H1 (cell line): ENCODE results near the gene C3orf52. TPM values are rescaled to one million over a fixed set of nuclear protein-coding genes. Genes with fewer than 3 reads are reported as not detected.

Experiments used
- CTCF ChIA-PET: fragments of 300-600 bp; sonication (Branson Sonifier 250); formaldehyde crosslinking; loops from one replicate; lab custom pipeline; 2021; ENCODE audit not compliant: partially characterized antibody; lab: Charles Lee
- POLR2A ChIA-PET: fragments of 300-600 bp; sonication (Branson Sonifier 250); formaldehyde crosslinking; loops from one replicate; lab custom pipeline; 2021; ENCODE audit warnings: inconsistent platforms; ENCODE audit not compliant: partially characterized antibody; lab: Charles Lee
- DNase-seq, 2 experiments: peaks; one replicate each; pipeline versions ENCODE4 v3.0.0 to v3.0.0-alpha.2; 2010 to 2022; ENCODE audit warnings: low spot score in 2 of 2, low read depth in 1 of 2, mixed read lengths in 1 of 2
- FAIRE-seq: peaks from 2 replicates; lab custom pipeline; 2011; peaks lifted over from hg19 to GRCh38; lab: Jason Lieb, UNC
- H2AFZ ChIP-seq: 2 replicates; pipeline ENCODE4 v1.8.1; 2012; ENCODE audit warnings: low read length, inconsistent platforms
- H2AK5ac ChIP-seq: 2 replicates; pipeline ENCODE4 v1.6.1; 2013; ENCODE audit warnings: low read depth, low read length
- H2BK120ac ChIP-seq: replicated peaks from 2 replicates; pipeline ENCODE3; 2013; ENCODE audit warnings: low read depth, low read length, inconsistent platforms
- H2BK12ac ChIP-seq: 2 replicates; pipeline ENCODE4 v1.6.1; 2013; ENCODE audit warnings: low read depth, low read length
- H2BK15ac ChIP-seq: 2 replicates; pipeline ENCODE4 v1.6.1; 2013; ENCODE audit warnings: low read length
- H2BK20ac ChIP-seq: 2 replicates; pipeline ENCODE4 v1.6.1; 2013; ENCODE audit warnings: low read length
- H2BK5ac ChIP-seq: 2 replicates; pipeline ENCODE4 v1.6.1; 2013; ENCODE audit warnings: low read depth, low read length
- H3K14ac ChIP-seq: 2 replicates; pipeline ENCODE4 v1.6.1; 2013; ENCODE audit warnings: inconsistent platforms; ENCODE audit not compliant: insufficient read length
- H3K18ac ChIP-seq: 2 replicates; pipeline ENCODE4 v1.6.1; 2013; ENCODE audit warnings: low read length; ENCODE audit errors: extremely low read depth
- H3K23ac ChIP-seq: 2 replicates; pipeline ENCODE4 v1.6.1; 2013; ENCODE audit warnings: inconsistent platforms; ENCODE audit not compliant: insufficient read length
- H3K23me2 ChIP-seq: 2 replicates; pipeline ENCODE4 v1.6.1; 2013; ENCODE audit warnings: low read depth, low read length
- H3K27ac ChIP-seq: 2 replicates; pipeline ENCODE4 v1.6.1; 2011; ENCODE audit warnings: low read depth, low read length, inconsistent platforms
- H3K27me3 ChIP-seq, 4 experiments: replicated peaks in 1 of 4; 1 replicate in 1 of 4; 2 replicates in 3 of 4; pipeline versions ENCODE4 v1.6.1 to v1.8.1; 2011 to 2013; ENCODE audit warnings: low read length in 3 of 4, mild to moderate bottlenecking in 3 of 4, inconsistent platforms in 2 of 4, mixed read lengths in 2 of 4, moderate library complexity in 1 of 4; ENCODE audit not compliant: control insufficient read depth in 3 of 4, insufficient read depth in 3 of 4; ENCODE audit errors: extremely low read depth in 1 of 4
- H3K36me3 ChIP-seq, 4 experiments: 2 replicates each; pipeline versions ENCODE4 v1.6.1 to v1.8.1; 2011 to 2013; ENCODE audit warnings: mild to moderate bottlenecking in 4 of 4, low read length in 3 of 4, moderate library complexity in 2 of 4, control low read depth in 1 of 4, inconsistent platforms in 1 of 4; ENCODE audit not compliant: insufficient read depth in 4 of 4, control insufficient read depth in 2 of 4
- H3K4ac ChIP-seq: replicated peaks from 2 replicates; pipeline ENCODE3; 2013; ENCODE audit warnings: low read length, low read depth, mixed read lengths, inconsistent platforms; ENCODE audit not compliant: insufficient read length
- H3K4me1 ChIP-seq, 4 experiments: replicated peaks in 1 of 4; 1 replicate in 1 of 4; 2 replicates in 3 of 4; pipeline versions ENCODE4 v1.6.1 to v1.8.1; 2011 to 2013; ENCODE audit warnings: low read length in 3 of 4, inconsistent platforms in 2 of 4, mixed read lengths in 1 of 4; ENCODE audit not compliant: insufficient read depth in 4 of 4, control insufficient read depth in 3 of 4
- H3K4me2 ChIP-seq, 2 experiments: 2 replicates each; pipeline versions ENCODE4 v1.6.1 to v1.8.1; 2011 to 2013; ENCODE audit warnings: low read depth in 2 of 2, low read length in 2 of 2, control low read depth in 1 of 2, inconsistent platforms in 1 of 2, mild to moderate bottlenecking in 1 of 2; ENCODE audit not compliant: insufficient read depth in 1 of 2
- H3K4me3 ChIP-seq, 4 experiments: fragments of 200-600, 300-600 bp in 1 of 4; sonication (generic), shearing (Covaris generic), sonication (Bioruptor Twin) in 1 of 4; 2 replicates each; pipeline versions ENCODE4 v1.5.1 to v1.8.1; 2011 to 2016; ENCODE audit warnings: low read length in 4 of 4, low read depth in 3 of 4, control low read depth in 2 of 4, inconsistent platforms in 2 of 4, mild to moderate bottlenecking in 2 of 4, mixed read lengths in 1 of 4, moderate library complexity in 1 of 4; ENCODE audit not compliant: insufficient read depth in 2 of 4; ENCODE audit errors: extremely low read depth in 1 of 4
- H3K56ac ChIP-seq: replicated peaks from 2 replicates; pipeline ENCODE3; 2013; ENCODE audit warnings: low read depth, mild to moderate bottlenecking, mixed read lengths, low read length, inconsistent platforms; ENCODE audit not compliant: insufficient read length
- H3K79me1 ChIP-seq: 2 replicates; pipeline ENCODE4 v1.6.1; 2013; ENCODE audit warnings: low read depth, low read length, control low read depth
- H3K79me2 ChIP-seq, 2 experiments: 2 replicates each; pipeline versions ENCODE4 v1.6.1 to v1.8.1; 2012 to 2013; ENCODE audit warnings: low read length in 2 of 2, mild to moderate bottlenecking in 2 of 2, inconsistent platforms in 1 of 2; ENCODE audit not compliant: insufficient read depth in 2 of 2, control insufficient read depth in 1 of 2
- H3K9ac ChIP-seq, 4 experiments: replicated peaks in 1 of 4; 1 replicate in 1 of 4; 2 replicates in 3 of 4; pipeline versions ENCODE4 v1.6.1 to v1.8.1; 2011 to 2013; ENCODE audit warnings: low read depth in 3 of 4, low read length in 3 of 4, control low read depth in 2 of 4, mild to moderate bottlenecking in 2 of 4, moderate library complexity in 2 of 4, inconsistent platforms in 1 of 4; ENCODE audit errors: extremely low read depth in 1 of 4
- H3K9me3 ChIP-seq, 2 experiments: 2 replicates each; pipeline versions ENCODE4 v1.6.1 to v1.8.1; 2012 to 2013; ENCODE audit warnings: mild to moderate bottlenecking in 2 of 2, moderate library complexity in 2 of 2, control low read depth in 1 of 2, inconsistent platforms in 1 of 2, low read depth in 1 of 2, low read length in 1 of 2, mixed read lengths in 1 of 2; ENCODE audit not compliant: insufficient read depth in 2 of 2
- H4K20me1 ChIP-seq, 2 experiments: replicated peaks in 1 of 2; 2 replicates each; pipeline versions ENCODE3 to v1.8.1; 2011 to 2013; ENCODE audit warnings: inconsistent platforms in 2 of 2, low read length in 2 of 2, mild to moderate bottlenecking in 1 of 2; ENCODE audit not compliant: insufficient read depth in 2 of 2, control insufficient read depth in 1 of 2
- H4K5ac ChIP-seq: 2 replicates; pipeline ENCODE4 v1.6.1; 2013; ENCODE audit warnings: low read length, low read depth, mixed read lengths, inconsistent platforms; ENCODE audit not compliant: insufficient read length
- H4K8ac ChIP-seq: 2 replicates; pipeline ENCODE4 v1.8.0; 2013; ENCODE audit warnings: mild to moderate bottlenecking, moderate library complexity, low read length, inconsistent platforms; ENCODE audit not compliant: insufficient read depth; ENCODE audit errors: extremely low read depth
- H4K91ac ChIP-seq: replicated peaks from 2 replicates; pipeline ENCODE3; 2013; ENCODE audit warnings: low read length, mixed read lengths, inconsistent platforms; ENCODE audit not compliant: insufficient read length
- CREB1 ChIP-seq: IDR thresholded peaks from 2 replicates; pipeline ENCODE4 v1.6.1; 2012; ENCODE audit warnings: inconsistent platforms
- PHF8 ChIP-seq: fragments of 200-600 bp; sonication (generic); conservative IDR thresholded peaks from 2 replicates; pipeline ENCODE4 v1.7.1; 2012; ENCODE audit warnings: low read depth, mild to moderate bottlenecking, inconsistent platforms, low read length, moderate library complexity
- SIRT6 ChIP-seq: IDR thresholded peaks from one replicate; pipeline ENCODE4 v1.7.1; 2012; ENCODE audit warnings: low read length, inconsistent platforms
- WGBS, 2 experiments: shearing (Covaris generic) in 1 of 2; methylation state at CpG; one replicate each; pipeline versions ENCODE4 v1.1.6 to v1.1.7; 2013 to 2015; ENCODE audit warnings: low lambda C conversion rate in 2 of 2, mixed read lengths in 2 of 2, inconsistent platforms in 1 of 2, low coverage in 1 of 2, missing lambda C conversion rate in 1 of 2; ENCODE audit not compliant: insufficient replicate concordance in 2 of 2, insufficient coverage in 1 of 2, insufficient read length in 1 of 2; ENCODE audit errors: extremely low coverage in 1 of 2, missing lambda C conversion rate in 1 of 2; 5-methylcytosine and 5-hydroxymethylcytosine counted together
- polyA plus RNA-seq, 7 experiments: library from polyadenylated mRNA; depleted of rRNA in 3 of 7; stranded (reverse) in 5 of 7; unstranded in 2 of 7; fragments of >200 nt in 5 of 7; fragments of 200-250 nt in 2 of 7; gene quantifications; 1 replicate in 5 of 7; 2 replicates in 1 of 7; 4 replicates in 1 of 7; pipeline versions ENCODE4 v1.2.1 to v1.2.3, GENCODE V29; 2011 to 2013; ENCODE audit warnings: missing spikeins in 2 of 7, mixed read lengths in 2 of 7
- total RNA-seq: library from RNA; stranded (reverse); fragmentation: NEBNext Ultra II Directional; extraction: Animal tissue kit (Norgen Biotek cat#: 25700); gene quantifications from 2 replicates; pipeline ENCODE4 v1.2.1, GENCODE V29; 2021

Gene C3orf52
- total and polyA plus RNA-seq, 2 of the 8 experiments (the other 6 are each of a cell fraction or from before 2014, with no cell fraction given), result 9.7 to 13.1 TPM

DNA sequence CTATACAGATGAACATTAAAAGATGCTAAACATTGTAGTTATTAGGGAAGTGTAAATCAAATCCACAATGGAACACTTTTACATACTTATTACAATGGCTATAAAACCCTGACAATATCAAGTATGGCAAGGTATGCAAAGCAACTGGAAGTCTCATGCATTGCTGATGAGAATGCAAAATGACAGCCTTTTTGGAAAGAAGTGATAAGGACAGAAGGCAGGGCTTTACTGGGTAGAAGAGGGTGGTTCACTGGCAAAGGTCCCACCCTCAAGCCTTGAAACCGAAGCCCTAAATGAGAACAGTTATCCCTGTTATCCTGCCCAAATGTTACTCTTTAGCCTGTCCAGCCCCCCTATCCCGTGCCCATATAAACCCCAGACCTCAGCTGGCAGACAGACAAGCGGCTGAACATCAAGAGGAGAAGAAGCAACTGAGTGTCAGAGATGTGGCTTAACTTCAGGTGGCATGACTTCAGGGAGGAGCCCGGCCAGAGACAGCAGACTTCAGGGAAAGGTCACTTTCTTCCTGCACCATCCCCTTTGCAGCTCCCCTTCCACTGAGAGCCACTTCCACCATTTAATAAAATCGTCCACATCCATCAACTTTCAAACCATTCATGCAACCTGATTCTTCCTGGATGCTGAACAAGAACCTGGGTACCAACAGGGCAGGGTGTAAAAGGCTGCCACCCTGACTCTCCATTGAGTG lies 47.6 kb downstream of the C3orf52 start:
- H2BK5ac ChIP-seq, result no peak overlapping the region
- no peak overlapping the region for H2BK12ac ChIP-seq
- H3K79me2 ChIP-seq, result no peaks in the 10 kb centered on the region
- H2BK120ac ChIP-seq, result no peak overlapping the region
- H3K23ac ChIP-seq, result no peak overlapping the region
- no peaks in the 10 kb centered on the region for H3K23me2 ChIP-seq
- no peak overlapping the region for H3K4ac ChIP-seq
- H2BK15ac ChIP-seq, result no peak overlapping the region
- no peak overlapping the region for H3K14ac ChIP-seq
- H2BK20ac ChIP-seq, result no peak overlapping the region
- H3K9me3 ChIP-seq, result no peaks in the 10 kb centered on the region
- no peak overlapping the region for H3K56ac ChIP-seq
- H4K91ac ChIP-seq, result no peak overlapping the region
- H3K18ac ChIP-seq, result no peak overlapping the region
- H3K27ac ChIP-seq, result no peak overlapping the region
- ChIA-PET POLR2A (interaction anchor here (0.9 kb wide), 1 partner anchor 11 kb away, joined by 3 read pairs; no protein-coding TSS in a partner anchor), CTCF (no interaction called here)
- H3K4me1 ChIP-seq, result peaks cover 1 to 8% (median 5%) of the 10 kb centered on the region in 4 experiments; a peak in 4 of 7 replicates
- no peak overlapping the region for H3K4me2 ChIP-seq
- H3K36me3 ChIP-seq, result no peaks in the 10 kb centered on the region; a peak in 2 of 8 replicates
- DNase-seq (no peak), FAIRE-seq (no peak)
- H2AK5ac ChIP-seq, result no peak overlapping the region
- no peak overlapping the region for H3K4me3 ChIP-seq
- H3K9ac ChIP-seq, result no peak overlapping the region
- no peaks in the 10 kb centered on the region for H3K27me3 ChIP-seq
- no peak overlapping the region for H4K8ac ChIP-seq
- H2AFZ ChIP-seq, result no peak overlapping the region
- no peak for TF ChIP-seq PHF8
- no peak for TF ChIP-seq SIRT6
- TF ChIP-seq CREB1, result no peak
- WGBS, 2 experiments, result 82% methylated on average over 5 of the region's 5 CpGs; no CpG with 5 or more reads in 1 of the 2 experiments
- no peaks in the 10 kb centered on the region for H3K79me1 ChIP-seq
- no peak overlapping the region for H4K5ac ChIP-seq
- H4K20me1 ChIP-seq, result no peaks in the 10 kb centered on the region
